ENCODE results near the gene ABCC3.

- TF ChIP-seq CTCF (IDR thresholded peaks at IDR 0.05), result no peak
- TF ChIP-seq ZFX (IDR thresholded peaks at IDR 0.05; ENCODE audit: borderline replicate concordance), result no peak
Measured at GRCh38 chr17:50605429-50605828, 29.3 kb upstream of the ABCC3 start.

All from 22Rv1 (cell line).